H1 (cell line): Measurements from ENCODE around the gene CCL22. TPM values are rescaled to one million over a fixed set of nuclear protein-coding genes. Genes with fewer than 3 reads are reported as not detected.

ENCODE experiments used
- TEAD4 ChIP-seq: IDR thresholded peaks from 2 replicates; pipeline ENCODE4 v1.6.1; 2012; ENCODE audit warnings: low read depth, low read length, inconsistent platforms, mixed read lengths
- polyA plus RNA-seq, 7 experiments: library from polyadenylated mRNA; depleted of rRNA in 3 of 7; stranded (reverse) in 5 of 7; unstranded in 2 of 7; fragments of >200 nt in 5 of 7; fragments of 200-250 nt in 2 of 7; gene quantifications; 1 replicate in 5 of 7; 2 replicates in 1 of 7; 4 replicates in 1 of 7; pipeline versions ENCODE4 v1.2.1 to v1.2.3, GENCODE V29; 2011 to 2013; ENCODE audit warnings: missing spikeins in 2 of 7, mixed read lengths in 2 of 7
- total RNA-seq: library from RNA; stranded (reverse); fragmentation: NEBNext Ultra II Directional; extraction: Animal tissue kit (Norgen Biotek cat#: 25700); gene quantifications from 2 replicates; pipeline ENCODE4 v1.2.1, GENCODE V29; 2021

The CCL22 gene
- total and polyA plus RNA-seq, 2 of the 8 experiments (the other 6 are each of a cell fraction or from before 2014, with no cell fraction given): not detected

DNA sequence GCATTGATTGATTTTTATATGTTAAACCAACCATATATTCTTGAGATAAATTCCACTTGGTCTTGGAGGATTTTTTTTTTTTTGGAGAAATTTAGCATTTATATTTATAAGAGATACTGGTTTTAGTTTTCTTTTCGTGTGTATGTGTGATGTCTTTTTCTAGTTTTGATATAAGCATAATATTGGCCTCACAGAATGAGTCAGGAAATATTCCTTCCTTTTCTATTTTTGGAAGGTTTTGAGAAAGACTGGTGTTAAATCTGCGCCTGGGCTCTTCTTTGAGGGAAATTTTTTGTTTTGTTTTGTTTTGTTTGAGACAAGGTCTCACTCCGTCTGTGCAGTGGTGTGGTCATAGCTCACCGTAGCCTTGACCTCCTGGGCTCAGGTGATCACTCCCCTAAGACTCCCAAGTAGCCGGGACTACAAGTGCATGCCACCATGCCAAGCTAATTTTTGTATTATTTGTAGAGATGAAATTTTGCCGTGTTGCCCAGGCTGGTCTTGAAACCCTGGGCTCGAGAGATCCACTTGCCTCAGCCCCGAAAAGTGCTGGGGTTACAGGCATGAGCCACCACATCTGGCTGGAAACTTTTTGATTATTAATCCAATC lies 28.8 kb upstream of the CCL22 start (continued):
- no peak for TF ChIP-seq TEAD4
